ENCODE data around the gene DTD1. TPM values are rescaled to one million over a fixed set of nuclear protein-coding genes. Genes with fewer than 3 reads are reported as not detected.

DTD1 gene
- total RNA-seq, 6 donors from 2014 or later = 19.9 to 31.2 (median 24.8) TPM

- DNase-seq (no peak), ATAC-seq (ENCODE audit: low FRiP score in 2 of 2) (no peak)
- Histone ChIP-seq H3K4me1 (no peaks in the 10 kb centered on the region), H3K27ac (no peak overlapping the region), H3K27me3 (no peaks in the 10 kb centered on the region), H3K36me3 (no peaks in the 10 kb centered on the region), H3K4me3 (no peak overlapping the region), H3K9me3 (no peaks in the 10 kb centered on the region)
- WGBS, 2 donors = 83 to 97% methylated on average over 4 of the region's 4 CpGs
- no peak for TF ChIP-seq CTCF (IDR thresholded peaks at IDR 0.05)
- no peak for TF ChIP-seq EP300 (IDR thresholded peaks at IDR 0.05)
- TF ChIP-seq POLR2A (IDR thresholded peaks at IDR 0.05) = no peak
- no peak for TF ChIP-seq POLR2AphosphoS5 (IDR thresholded peaks at IDR 0.05)
Observed at GRCh38 chr20:18580012-18580411, 7.8 kb upstream of the DTD1 start.

- Histone ChIP-seq H3K4me3 (no peak overlapping the region), H3K27ac (no peak overlapping the region), H3K4me1 (peaks cover 12 to 17% (median 14%) of the 10 kb centered on the region in 4 donors), H3K36me3 (no peaks in the 10 kb centered on the region), H3K9me3 (no peaks in the 10 kb centered on the region), H3K27me3 (no peaks in the 10 kb centered on the region)
- DNase-seq (no peak), ATAC-seq (ENCODE audit: low FRiP score in 2 of 2) (no peak)
- no peak for TF ChIP-seq POLR2AphosphoS5 (IDR thresholded peaks at IDR 0.05)
- TF ChIP-seq POLR2A (IDR thresholded peaks at IDR 0.05) = no peak
- TF ChIP-seq EP300 (IDR thresholded peaks at IDR 0.05) = no peak
- 88 to 94% methylated on average over 2 of the region's 2 CpGs for WGBS, 2 donors
Observed at GRCh38 chr20:18585134-18585533, 2.7 kb upstream of the DTD1 start.

GRCh38 chr20:18588574-18588933 lies 700 bp downstream of the DTD1 start:
- 8 to 18% methylated on average over 18 of the region's 18 CpGs for WGBS, 2 donors
- H3K27me3 ChIP-seq = no peaks in the 10 kb centered on the region
- ATAC-seq (ENCODE audit: low FRiP score in 2 of 2) (no peak), DNase-seq (peak in 1 of 2 donors; percentile 70)
- peaks cover 12 to 17% (median 14%) of the 10 kb centered on the region in 4 donors for H3K4me1 ChIP-seq
- TF ChIP-seq CTCF (IDR thresholded peaks at IDR 0.05) (no peak), POLR2A (IDR thresholded peaks at IDR 0.05) (no peak), POLR2AphosphoS5 (IDR thresholded peaks at IDR 0.05) (no peak), EP300 (IDR thresholded peaks at IDR 0.05) (no peak)
- peak overlapping the region; percentile 67 to 89 (median 81) for H3K27ac ChIP-seq
- H3K36me3 ChIP-seq = no peaks in the 10 kb centered on the region
- no peaks in the 10 kb centered on the region for H3K9me3 ChIP-seq
- H3K4me3 ChIP-seq = peak overlapping the region; percentile 82 to 95 (median 84)

GRCh38 chr20:18589941-18590674 lies 2.3 kb downstream of the DTD1 start:
- Histone ChIP-seq H3K4me3 (no peak overlapping the region), H3K27ac (no peak overlapping the region), H3K4me1 (peaks cover 12 to 17% (median 14%) of the 10 kb centered on the region in 4 donors), H3K9me3 (no peaks in the 10 kb centered on the region), H3K27me3 (no peaks in the 10 kb centered on the region), H3K36me3 (peaks cover 0 to 9% (median 0%) of the 10 kb centered on the region in 4 donors)
- no peak for DNase-seq
- no peak for TF ChIP-seq CTCF (IDR thresholded peaks at IDR 0.05)
- no peak for TF ChIP-seq POLR2A (IDR thresholded peaks at IDR 0.05)
- no peak for TF ChIP-seq EP300 (IDR thresholded peaks at IDR 0.05)
- TF ChIP-seq POLR2AphosphoS5 (IDR thresholded peaks at IDR 0.05) = no peak
- no peak for ATAC-seq (ENCODE audit: low FRiP score in 2 of 2)
- WGBS, 2 donors = 76 to 83% methylated on average over 8 of the region's 8 CpGs

GRCh38 chr20:18596270-18596669 lies 8.4 kb downstream of the DTD1 start:
- H3K4me3 ChIP-seq = no peak overlapping the region

More at GRCh38 chr20:18596270-18596669, 8.4 kb downstream of the DTD1 start:
- H3K4me1 ChIP-seq = no peaks in the 10 kb centered on the region
- H3K27me3 ChIP-seq = no peaks in the 10 kb centered on the region
- peaks cover 0 to 17% (median 6%) of the 10 kb centered on the region in 4 donors for H3K36me3 ChIP-seq
- TF ChIP-seq POLR2A (IDR thresholded peaks at IDR 0.05) = no peak
- no peak for TF ChIP-seq EP300 (IDR thresholded peaks at IDR 0.05)
- TF ChIP-seq CTCF (IDR thresholded peaks at IDR 0.05) = no peak
- no peak for TF ChIP-seq POLR2AphosphoS5 (IDR thresholded peaks at IDR 0.05)
- no peak overlapping the region for H3K27ac ChIP-seq
- H3K9me3 ChIP-seq = no peaks in the 10 kb centered on the region
- DNase-seq (no peak), ATAC-seq (ENCODE audit: low FRiP score in 2 of 2) (no peak)

Measured in upper lobe of left lung (tissue), 6 donors.